NCI-H345 treated with DMSO at 0.1 percent for 48 hours (cell line): ENCODE results near the gene NUDT5.

Experiments
- DNase-seq: peaks from one replicate; lab custom pipeline; 2025; ENCODE audit not compliant: unreplicated experiment; lab: John Stamatoyannopoulos, UW

The NUDT5 gene

DNA sequence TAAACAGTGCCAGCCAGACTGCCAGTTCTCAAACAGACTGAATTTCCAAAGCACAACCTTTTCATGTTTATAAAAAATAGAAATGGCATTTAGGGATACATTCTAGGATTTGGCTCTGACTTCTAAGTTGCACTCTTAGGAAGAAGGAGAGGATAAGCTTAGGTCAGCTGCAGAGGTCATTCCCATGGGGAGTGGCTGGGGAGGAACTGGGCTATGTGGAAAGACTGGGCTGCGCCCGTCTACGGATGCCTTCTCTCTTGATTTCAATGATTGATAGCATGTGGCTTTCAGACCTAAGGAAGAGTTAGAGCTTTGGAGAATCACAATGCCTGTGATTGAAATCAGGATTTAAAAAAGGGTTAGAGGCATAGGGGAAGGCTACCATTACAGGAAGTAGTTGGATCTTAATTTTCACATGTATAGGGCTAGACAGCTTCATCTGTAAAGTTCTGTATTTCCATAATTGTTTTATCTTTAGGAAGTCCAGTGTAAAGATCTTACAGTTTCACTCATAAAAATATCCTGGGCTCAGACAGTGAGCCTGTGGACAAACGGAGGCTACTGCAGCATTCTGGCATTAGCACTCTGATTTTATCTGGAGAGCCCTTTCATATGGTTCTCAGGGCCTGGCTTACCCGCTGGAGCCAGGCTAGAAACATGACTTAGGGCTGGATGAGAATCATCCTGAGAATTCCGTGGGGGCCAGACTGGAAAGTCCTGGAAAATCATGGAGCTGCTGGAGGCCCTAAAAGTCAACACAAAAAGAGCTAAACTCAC is 29.5 kb downstream of the NUDT5 start:
- no peak for DNase-seq

DNA sequence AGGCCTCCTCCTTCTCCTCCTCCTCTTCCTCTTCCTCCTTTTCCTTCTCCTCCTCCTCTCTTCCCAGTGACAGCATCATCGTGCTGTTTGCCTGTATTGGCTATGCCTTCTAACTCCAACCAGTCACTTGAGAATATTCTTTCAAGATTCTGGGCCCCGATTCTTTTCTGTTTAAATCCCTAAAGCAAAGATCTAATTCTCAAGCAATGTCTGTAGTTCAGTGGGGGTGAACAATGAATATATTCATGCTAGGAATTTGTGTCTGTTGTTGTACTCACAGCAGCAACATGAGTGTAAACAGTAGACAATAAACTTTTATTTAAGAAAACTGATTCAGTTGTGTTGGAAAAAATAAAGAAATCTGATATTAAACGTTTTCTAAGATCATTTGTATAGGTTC is 30.7 kb downstream of the NUDT5 start:
- DNase-seq: no peak

GRCh38 chr10:12164085-12164484 is 31.6 kb downstream of the NUDT5 start:
- DNase-seq: no peak

DNA sequence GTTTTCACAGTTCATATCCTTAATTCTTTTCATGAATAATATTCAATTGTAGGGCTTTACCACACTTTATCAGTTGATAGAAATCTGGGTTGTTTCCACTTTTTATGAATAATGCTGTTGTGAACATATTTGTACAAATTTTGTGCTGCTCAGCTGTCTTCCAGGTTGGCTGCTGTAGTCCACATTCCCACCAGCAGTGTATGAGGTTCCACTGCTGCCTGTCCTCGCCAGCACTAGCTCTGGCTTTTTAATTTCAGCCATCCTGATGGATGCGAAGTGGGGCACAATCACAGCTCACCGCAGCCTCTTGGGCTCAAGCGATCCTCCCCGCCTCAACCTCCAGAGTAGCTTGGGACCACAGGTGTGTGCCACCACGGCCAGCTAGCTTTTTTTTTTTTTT is 32.8 kb downstream of the NUDT5 start:
- no peak for DNase-seq

GRCh38 chr10:12160664-12161063 is 35.0 kb downstream of the NUDT5 start:
- no peak for DNase-seq

DNA sequence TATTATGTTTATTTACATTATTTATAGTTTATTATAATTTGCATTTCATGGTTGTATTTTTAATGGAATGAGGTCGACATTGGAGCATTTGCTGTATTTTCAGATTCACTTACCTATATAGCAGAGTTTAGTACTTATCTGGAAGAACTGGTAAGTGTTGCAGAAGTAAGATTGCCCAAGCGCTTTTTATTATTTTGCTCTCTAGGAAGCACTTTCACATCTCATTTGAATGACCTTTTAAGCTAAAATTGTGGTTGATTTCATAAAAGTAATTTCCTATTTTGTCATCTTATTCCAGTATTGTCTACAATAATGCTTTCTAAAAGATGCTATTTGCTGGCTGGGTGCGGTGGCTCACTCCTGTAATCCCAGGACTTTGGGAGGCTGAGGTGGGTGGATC is 37.6 kb downstream of the NUDT5 start:
- DNase-seq: no peak

DNA sequence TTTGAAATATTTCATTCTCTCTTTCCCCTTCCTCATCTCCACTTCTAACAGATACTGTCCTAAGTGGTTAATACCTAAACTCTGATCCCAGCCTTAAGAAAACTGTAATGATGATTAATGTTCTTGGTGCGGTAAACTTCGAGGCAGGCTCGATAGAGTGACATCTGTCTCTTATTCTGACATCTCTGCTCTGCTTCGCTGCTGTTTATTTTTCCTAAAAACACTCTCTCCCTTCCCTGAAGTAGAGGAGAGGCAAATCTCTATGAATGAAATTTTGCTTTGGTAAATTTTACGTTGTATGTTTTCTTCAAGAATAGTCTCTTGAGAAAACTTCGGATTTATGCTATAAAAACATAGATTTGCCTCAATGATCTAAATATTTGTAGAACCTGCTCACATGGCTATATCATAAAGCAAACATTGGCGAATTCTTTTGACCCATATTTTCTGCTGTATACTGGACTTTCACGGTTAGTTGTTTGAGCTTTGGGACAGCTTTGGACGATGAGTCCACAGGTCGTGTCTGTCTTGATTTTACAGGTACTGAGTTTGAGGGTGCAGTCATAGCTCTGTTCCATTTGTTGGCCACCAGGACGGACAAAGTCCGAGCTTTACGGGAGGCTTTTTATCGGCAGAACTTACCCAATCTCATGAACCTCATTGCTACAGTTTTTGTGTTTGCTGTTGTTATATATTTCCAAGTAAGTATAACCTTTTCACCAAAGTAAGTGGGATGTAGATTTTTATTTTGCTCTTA is 39.1 kb downstream of the NUDT5 start:
- no peak for DNase-seq

DNA sequence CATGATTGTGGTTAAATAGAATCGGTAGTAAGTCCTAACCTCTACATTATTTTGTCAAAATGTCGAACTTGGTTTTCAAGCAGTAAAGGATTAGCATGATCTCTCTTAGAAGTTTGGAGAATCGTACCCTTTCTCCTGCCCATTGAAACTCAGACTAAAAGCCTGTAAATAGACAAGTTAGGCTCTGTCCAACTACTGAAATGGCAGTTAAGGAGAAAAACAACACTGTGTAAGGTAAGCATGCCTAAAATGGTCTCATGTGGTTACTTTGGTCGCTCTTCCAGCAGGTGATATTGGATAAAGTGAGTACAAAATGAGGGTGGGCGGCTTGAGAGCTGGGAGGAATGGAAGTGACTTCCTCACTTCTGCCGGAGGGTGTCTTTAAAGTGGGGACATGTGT is 41.2 kb downstream of the NUDT5 start:
- DNase-seq: no peak

DNA sequence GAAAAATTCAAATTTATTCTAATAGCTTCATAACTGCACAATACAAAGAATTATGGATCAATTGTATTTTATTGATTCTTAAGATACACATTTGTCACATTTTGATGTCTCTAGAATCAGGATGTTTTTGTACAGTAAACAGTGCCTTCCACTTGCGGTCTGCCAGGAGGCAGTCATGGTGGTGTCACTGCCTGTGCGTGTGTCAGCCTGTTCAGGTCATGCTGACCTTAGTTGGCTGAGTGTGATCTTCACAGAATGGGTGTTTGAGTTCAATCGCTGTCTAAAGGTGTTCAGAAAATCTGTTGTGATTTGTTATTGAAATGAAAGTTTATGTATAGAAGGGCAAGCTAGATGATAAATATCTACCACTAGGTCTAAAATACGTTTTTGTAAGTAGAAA is 45.5 kb downstream of the NUDT5 start:
- DNase-seq: no peak

GRCh38 chr10:12144538-12144937 is 51.2 kb downstream of the NUDT5 start:
- DNase-seq: no peak

DNA sequence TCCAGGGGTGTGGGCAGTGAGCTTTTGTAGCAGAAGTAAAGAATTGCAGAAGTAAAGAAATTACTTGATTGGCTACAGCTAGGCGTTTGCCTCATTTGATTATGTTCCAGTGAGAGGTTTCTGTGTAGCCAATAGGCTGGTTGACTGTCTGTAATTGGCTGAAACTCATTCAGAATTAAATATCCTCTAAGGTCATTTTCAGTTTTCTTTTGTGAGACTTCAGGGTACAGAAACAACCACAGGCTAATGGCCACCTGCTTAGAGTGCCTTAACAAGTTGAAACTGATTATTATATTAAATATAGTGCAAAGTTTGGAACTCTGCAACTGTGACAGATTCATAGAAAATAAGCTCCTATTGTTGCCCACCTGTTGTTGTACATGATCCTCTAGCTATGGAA is 55.7 kb downstream of the NUDT5 start:
- no peak for DNase-seq

DNA sequence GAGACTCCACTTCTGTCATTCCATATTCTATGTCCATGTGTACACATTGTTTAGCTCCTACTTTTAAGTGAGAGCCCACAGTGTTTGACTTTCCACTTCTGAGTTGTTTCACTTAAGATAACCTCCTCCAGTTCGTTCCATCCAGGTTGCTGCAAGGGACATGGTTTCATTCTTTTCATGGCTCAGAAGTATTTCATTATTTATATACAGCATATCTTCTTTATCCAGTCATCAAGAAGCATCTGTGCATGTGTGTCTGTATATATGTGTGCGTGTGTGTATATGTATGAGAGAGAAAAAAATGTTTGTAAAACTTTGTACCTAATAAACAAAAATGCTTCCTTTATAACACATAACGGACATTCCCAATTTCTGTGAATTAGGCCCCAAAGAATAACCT is 60.1 kb downstream of the NUDT5 start:
- DNase-seq: no peak

GRCh38 chr10:12130237-12130872 is 65.3 kb downstream of the NUDT5 start:
- DNase-seq: no peak

GRCh38 chr10:12129222-12130111 is 66.2 kb downstream of the NUDT5 start, which contains the start of gene SEC61A2:
TSS of gene SEC61A2 (plus strand) at chr10:12129677. CDS start at chr10:12129788, 111 bp downstream.
- DNase-seq: peak; percentile 70

DNA sequence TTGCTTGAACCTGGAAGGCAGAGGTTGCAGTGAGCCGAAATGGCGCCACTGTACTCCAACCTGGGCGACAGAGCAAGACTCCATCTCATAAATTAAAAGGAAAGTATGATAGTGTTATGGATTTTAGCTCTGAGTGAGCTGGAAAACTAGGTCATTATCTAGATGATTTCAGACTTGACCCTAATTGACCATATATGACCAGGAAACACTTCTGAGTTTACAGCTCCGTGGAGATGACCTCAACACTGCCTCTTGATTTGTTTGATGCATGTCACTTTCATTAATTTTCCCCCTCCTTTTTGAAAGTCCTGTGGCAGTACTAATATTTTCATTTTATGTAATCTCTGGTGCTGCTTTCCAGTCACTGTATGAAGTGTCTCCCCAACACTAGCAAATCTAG is 74.0 kb downstream of the NUDT5 start:
- no peak for DNase-seq
